Nasal cavity respiratory epithelium epithelial cell of viscerocranial mucosa (primary cell): ENCODE results near the gene PCA3. TPM values are rescaled to one million over a fixed set of nuclear protein-coding genes. Genes with fewer than 3 reads are reported as not detected.

Experiments used
- total RNA-seq: library from RNA; depleted of rRNA; stranded (reverse); fragments of >200 nt; gene quantifications from 2 replicates; pipeline ENCODE4 v1.2.3, GENCODE V29; 2014

The PCA3 gene
- total RNA-seq = not detected in 2 replicates

GRCh38 chr9:76764138-76764537 is at the start of gene PCA3:
Gene PCA3 (plus strand): TSS chr9:76764438.

Other genes starting within 250 kb of the PCA3 start
- under 0.01 and 0.28 TPM in 2 replicates for gene PRUNE2, start 141.7 kb downstream of the PCA3 start, total RNA-seq